Activated gamma-delta T cell treated with Interleukin-2 at 50 U/mL for 16 hours (primary cell): ENCODE measurements around the gene DPT.

Experiments
- DNase-seq: peaks from one replicate; pipeline ENCODE4 v3.0.0-alpha.2; 2020

The DPT gene

DNA sequence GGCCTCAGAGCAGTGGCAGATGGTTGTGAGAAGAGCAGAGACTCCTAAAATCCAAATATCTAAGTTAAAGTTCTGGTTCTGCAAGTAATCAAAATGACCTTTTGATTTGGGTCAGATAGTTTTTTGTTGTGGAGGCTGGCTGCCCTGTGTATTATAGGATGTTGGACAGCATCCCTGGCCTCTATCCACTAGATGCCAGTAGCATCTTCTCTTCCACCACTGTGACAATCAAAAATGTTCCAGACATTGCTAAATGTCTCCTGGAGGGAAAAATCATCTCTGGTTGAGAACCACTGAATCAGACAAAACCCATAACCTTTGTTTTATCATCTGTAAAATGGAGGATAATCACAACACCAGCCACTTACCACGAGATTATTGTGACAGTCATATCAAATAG lies 5.9 kb upstream of the DPT start:
- no peak for DNase-seq

GRCh38 chr1:168734271-168734670 lies 5.3 kb upstream of the DPT start:
- no peak for DNase-seq

DNA sequence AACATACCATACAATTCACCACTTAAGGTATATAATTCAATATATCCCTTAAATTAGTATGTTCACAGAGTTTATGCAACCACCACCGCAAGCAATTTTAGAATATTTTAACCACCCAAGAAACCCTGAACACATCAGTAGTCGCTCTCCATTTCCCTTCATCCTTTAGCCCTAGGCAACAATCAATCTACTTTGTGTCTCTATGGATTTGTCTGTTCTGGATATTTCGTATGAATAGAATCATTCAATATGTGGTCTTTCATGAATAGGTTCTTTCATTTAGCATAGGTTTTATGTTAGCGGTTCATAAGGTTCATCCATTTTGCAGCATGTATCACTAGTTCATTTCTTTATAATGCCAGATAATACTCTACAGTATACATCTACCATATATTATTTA lies 4.2 kb upstream of the DPT start:
- DNase-seq: no peak

DNA sequence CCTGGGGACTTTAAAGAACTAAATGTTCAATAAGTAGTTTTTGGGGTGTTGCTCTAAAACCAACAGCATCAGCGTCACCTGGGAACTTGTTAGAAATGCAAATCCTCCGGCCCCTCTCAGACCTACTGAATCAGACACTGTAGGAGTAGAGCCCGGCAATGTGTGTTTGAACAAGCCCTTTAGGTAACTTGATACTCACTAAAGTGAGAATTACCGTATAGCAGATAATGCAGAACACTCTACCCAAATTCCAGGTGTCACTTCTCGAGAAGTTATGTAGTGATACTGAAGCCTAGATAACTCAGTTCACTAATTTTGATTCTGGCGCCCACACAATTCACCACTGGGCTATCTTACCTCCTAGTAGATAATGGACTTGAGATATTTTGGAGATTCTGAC lies 3.7 kb upstream of the DPT start:
- DNase-seq: no peak

DNA sequence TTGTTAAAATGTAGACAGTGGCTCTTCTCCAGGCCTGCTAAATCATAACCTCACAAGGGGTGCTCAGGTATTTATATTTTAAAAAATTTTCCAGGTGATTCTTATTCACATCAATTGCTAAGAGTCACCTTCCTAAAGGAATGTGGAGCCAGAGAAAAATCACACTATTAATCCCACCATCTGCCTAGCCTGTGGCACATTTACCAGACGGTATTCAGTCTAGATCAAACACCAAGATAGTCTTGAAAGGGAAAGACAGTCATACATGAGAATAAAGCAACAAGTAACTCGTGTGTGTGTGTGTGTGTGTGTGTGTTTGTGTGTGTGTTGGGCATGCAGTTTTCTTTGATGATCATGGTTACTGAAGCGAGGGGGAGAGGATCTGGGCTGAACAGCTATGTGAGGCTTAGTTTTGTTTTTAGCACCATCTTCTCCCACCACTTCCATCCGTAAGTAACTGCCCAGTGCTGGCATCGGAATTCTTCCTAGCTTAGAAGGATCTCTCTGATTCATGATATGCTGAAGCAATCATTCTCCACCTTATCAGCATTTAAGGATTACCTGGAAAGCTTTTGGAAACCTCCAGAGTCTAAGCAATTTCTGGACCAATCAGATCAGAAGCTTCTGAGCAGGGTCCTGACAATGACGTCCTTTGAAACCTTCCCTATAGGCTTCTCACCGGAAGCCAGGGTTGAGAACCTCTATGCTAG lies 2.4 kb upstream of the DPT start:
- no peak for DNase-seq

DNA sequence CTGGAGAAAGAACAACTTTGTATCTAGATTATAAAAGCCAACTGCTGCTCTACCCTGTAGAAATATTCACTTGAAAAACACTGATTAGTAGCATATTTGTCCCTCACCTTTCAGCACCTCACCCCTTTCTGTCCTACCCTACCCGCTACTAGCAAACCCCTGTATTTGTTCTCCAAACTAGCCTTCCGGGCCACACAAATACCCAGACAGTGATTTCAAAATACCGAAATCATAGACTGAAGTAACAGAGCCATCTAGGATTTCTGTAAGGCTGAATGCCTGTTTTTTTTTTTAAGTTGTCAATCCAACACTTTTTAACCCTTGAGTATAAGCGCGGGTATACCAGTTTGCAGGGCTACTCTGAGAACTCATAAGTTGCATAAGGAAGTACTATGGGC lies 398 bp upstream of the DPT start:
- no peak for DNase-seq

DNA sequence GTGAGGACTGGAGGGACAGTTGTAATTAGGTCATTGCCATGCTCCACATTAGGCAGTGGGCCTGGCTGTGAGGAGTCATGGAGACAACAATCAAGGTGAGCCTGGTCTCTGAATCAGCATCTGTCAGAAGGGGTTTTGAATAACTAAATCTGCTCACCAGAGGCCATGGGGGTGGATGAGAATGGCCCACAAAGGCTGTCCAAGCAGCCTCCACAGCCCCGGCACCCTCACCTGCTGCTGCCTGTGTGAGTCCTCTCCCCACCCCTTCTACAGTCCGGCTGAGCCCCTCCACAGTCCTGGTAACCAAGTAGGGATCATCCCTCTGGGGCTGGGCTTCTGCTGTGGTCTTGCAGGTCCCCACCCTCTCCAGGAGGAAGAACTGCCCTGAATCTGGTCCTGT lies 2.3 kb downstream of the DPT start:
- no peak for DNase-seq

DNA sequence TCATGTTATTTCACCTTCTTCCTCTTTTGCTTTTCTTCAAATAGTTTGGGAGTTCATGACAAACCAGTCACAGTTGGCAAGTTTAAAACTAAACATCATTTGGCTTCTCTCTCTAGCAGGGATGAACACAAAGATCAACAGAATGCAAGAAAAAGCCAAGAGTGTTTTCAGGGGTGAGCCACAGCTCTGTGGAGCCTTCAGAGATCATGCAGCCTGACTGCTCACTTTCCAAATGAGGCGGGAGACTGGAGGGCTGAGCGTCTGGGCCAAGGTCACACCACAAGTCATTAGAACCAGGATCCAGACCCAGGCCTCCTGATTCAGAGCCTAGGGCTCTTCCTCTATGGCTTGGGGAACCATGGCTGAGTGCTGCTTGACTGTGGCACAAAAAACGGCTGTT lies 2.7 kb downstream of the DPT start:
- no peak for DNase-seq

- DNase-seq: no peak
Observed at GRCh38 chr1:168725831-168726230, 3.2 kb downstream of the DPT start.

DNA sequence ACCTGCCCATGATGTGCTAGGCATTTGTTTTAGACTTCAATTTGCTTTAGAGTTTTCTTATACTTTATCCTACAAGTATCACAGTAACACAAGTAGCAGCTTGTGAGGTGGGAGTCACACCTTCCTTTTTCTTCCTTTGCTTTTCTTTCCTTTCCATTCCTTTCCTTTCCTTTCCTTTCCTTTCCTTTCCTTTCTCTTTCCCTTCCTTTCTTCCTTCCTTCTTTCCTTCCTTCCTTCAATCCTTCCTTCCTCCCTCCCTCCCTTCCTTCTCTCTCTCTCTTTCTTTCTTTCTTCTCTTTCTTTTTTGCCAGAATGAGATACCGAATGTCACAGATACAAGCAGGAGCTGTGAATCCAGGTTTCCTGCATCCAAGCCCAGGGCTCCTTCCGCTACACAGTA lies 3.9 kb downstream of the DPT start:
- no peak for DNase-seq

DNA sequence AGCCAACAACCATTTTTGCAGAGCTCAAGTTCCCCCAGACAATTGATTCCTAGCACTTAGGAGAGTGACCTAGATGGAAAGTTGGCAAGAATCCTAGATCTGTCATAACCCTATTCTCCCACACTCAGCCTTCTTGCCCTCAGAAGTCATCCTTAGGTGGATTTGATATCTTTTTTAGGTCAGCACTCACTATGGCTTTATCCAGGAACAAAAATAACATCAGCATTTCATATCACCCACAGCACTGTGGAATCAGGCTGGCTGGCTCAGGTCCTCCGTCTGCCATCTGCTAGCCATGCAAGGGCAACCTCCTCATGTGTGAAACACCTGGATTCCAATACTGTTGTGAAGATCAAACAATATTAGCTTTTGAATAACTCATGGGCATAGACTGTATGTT lies 6.0 kb downstream of the DPT start:
- no peak for DNase-seq

DNA sequence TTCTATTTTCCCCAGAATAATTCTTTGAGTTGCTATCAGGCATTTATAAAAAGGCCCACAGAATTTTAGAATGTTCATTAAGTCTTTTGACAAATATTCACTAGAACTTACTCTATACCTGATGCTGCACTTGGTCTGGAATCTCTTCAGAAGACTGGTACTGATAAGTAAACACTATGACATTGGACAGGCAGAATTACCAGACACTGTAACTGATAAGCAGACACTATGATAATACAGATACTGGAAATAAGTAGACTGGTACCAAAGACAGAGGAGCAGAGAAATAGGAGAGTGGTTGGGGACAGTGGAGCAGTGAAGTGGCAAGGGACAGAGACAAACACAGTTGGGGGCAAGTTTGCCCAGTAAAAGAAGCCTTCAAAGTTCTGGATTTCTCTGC lies 8.2 kb downstream of the DPT start:
- DNase-seq: no peak

- no peak for DNase-seq
Observed at GRCh38 chr1:168719306-168720111, 9.5 kb downstream of the DPT start.

GRCh38 chr1:168717906-168718891 lies 10.8 kb downstream of the DPT start:
- DNase-seq: no peak

DNA sequence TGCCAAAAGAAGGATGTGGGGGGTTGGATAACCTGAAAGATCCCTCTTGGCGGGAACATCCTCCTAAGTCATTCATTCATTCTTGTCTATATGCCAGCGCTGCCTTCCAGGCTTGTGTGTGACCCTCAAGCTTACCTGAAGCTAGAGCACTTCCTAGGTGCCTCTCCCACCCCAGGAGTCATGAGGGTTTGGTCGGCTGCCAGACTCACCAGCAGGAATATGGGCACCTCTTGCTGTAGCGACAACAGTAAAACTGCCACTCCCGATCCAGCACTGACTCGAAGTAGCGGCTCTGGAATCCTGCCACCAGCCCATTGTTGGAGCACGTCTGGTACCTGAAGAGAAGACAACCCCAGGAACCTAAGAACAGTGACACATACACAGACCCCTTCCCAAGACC lies 15.0 kb downstream of the DPT start:
- DNase-seq: no peak

DNA sequence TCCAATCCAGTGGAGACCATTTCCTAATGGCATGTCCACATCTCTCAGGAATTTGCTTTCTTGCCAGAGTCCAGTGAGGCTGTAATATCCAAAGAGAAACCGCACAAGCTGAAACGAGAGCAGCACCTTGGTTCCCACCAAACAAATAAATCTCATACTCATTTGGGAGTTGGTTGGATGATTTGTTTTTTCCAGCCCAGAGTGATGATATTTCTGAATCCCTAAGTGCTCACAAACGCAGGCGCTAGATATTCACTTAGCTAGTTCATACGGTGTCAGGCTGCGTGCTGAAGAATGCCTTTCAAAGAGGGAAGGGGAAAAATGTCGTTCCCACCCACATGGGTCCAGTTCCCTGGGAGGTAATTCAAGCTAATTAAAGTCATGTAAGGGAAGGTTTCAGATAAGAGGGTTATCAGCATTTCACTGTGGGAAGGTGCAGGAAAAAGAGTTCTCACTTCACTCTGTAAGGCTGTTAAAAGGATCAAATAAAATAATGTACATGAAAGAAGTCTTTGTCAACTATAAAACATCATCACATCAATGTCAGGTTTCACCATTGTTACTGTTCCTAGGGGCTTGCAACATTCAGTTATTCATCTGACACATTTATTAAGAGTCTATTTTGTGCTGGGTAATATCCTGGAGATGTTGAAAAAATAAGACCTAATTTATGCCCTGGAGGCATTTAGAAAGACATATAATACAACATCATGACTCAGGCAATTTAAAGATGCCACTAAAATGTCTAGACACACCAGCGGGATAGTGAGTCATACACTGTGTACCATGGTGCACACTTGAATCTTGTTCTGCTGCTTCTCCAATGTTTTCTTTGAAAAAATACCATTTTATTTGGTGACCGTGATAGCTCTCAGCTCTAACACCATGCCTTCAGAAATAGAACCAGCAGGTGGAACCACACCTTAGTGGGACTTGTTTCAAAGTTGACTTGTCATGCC lies 19.3 kb downstream of the DPT start:
- DNase-seq: no peak

DNA sequence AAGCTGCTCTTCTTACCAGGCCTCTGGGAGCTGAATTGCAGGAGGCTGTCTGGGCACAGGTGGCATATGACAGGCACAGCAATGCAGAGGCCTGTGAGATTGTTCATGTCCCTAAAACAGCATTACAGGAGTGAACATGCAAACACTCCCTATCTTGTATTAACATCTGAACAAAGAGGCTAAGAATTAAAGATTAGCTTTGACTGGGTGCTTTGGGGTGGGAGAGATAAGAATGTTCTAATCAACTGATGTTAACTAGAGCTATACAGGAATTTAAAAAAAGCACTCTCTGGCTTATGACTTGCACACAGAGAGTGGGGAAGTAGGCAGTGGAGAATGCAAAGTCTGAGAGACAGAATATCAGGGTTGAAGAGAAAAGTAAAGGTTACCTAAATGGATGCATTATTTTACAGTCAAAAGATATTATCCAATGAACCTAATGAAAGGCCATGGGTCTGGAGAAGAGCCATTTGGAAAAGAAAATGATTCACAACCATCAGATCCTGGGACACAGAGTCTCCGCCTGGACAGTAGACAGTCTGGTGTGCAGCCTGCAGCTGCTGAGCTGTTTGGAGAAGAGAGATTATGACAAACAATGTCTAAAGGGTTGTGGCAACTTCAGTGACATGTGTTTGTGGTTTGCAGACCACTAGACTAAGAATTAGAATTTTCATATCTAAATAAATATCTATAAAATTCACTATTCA lies 20.2 kb downstream of the DPT start:
- DNase-seq: no peak

DNA sequence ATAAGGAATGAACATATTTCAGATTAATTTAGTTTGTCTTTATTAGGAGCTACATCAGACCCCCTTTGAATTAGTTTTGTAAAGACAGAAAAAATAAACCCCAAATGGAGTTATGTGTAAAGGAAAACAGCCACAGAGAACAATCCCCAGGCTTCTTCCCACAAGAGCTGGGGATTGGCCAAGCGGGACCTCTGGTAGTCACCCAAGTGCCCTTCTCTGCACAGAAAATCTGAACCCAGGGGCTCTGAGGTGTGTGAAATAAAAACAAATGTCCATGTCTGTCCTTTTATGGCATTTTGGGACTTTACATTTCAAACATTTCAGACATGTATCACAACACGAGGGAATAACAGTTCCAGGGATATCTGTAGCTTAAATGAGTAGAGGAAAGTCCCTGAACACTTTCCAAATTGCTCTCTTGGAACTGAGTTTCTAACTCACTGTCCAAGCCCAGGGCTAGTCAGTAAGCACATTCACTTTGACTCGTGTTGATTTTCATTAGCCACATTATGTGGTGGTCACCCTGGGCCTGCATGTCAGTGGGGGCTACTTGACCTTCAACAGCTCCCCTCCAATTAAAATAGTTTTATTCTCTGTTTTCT lies 22.5 kb downstream of the DPT start:
- DNase-seq: no peak

- no peak for DNase-seq
Observed at GRCh38 chr1:168700575-168701268, 28.3 kb downstream of the DPT start.

DNA sequence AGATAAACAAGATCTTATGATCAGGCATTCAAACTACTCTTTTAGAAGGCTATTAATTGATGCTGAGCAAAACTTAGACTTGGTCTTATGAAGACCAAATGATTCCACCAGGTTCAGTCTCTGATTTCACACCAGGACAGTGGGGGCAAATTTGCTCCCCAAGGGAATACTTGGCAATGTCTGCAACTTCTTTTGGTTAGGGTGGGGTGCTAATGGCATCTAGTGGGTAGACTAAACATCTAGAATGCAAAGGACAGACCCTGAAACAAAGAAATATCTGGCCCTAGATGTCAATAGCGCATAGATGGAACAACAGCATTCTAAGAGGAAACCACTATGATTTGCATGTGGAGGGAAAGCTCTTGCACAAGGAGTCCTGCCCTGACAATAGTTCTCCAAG lies 30.6 kb downstream of the DPT start:
- DNase-seq: no peak
